OCI-LY3 (cell line): ENCODE results near the gene LEAP2.
"Not testable (repeated sequence)": the region's sequence is repeated elsewhere in the genome, so short reads cannot be mapped to it uniquely, and the experiment has no call there.

ENCODE experiments used
- H2AFZ ChIP-seq: fragments of 200-600, 300-600 bp; shearing (Covaris generic); 2 replicates; pipeline ENCODE4 v1.6.0; 2014; ENCODE audit warnings: antibody characterized with exemption, low read depth, low read length
- H3K27ac ChIP-seq: fragments of 200-600, 300-600 bp; sonication (generic); 2 replicates; pipeline ENCODE4 v1.5.1; 2014; ENCODE audit warnings: mild to moderate bottlenecking, low read length, moderate library complexity, mixed read lengths
- H3K27me3 ChIP-seq: fragments of 200-600, 300-600 bp; sonication (generic); 2 replicates; pipeline ENCODE4 v1.6.1; 2014; ENCODE audit warnings: low read depth, low read length, mixed read lengths
- H3K36me3 ChIP-seq: fragments of 200-600, 300-600 bp; sonication (generic); replicated peaks from 2 replicates; pipeline ENCODE3; 2014; ENCODE audit warnings: low read depth, low read length, mixed read lengths
- H3K4me1 ChIP-seq: fragments of 300-600, 200-600 bp; sonication (generic); 2 replicates; pipeline ENCODE4 v1.6.1; 2014; ENCODE audit warnings: low read length, mixed read lengths
- H3K4me2 ChIP-seq: fragments of 200-600, 300-600 bp; sonication (generic); 2 replicates; pipeline ENCODE4 v1.6.1; 2014; ENCODE audit warnings: low read length, mixed read lengths
- H3K4me3 ChIP-seq: fragments of 300-600, 200-600 bp; sonication (generic); 2 replicates; pipeline ENCODE4 v1.5.1; 2014; ENCODE audit warnings: antibody characterized with exemption, mild to moderate bottlenecking, low read length, moderate library complexity
- H3K79me2 ChIP-seq: fragments of 300-600, 200-600 bp; shearing (Covaris generic); 2 replicates; pipeline ENCODE4 v1.6.1; 2014; ENCODE audit warnings: mild to moderate bottlenecking, low read length, mixed read lengths
- H3K9ac ChIP-seq: fragments of 300-600, 200-600 bp; shearing (Covaris generic); 2 replicates; pipeline ENCODE4 v1.6.0; 2014; ENCODE audit warnings: mild to moderate bottlenecking, low read length, moderate library complexity
- H3K9me3 ChIP-seq: fragments of 200-600, 300-600 bp; shearing (Covaris generic); 2 replicates; pipeline ENCODE4 v1.6.1; 2014; ENCODE audit warnings: low read length, mixed read lengths; ENCODE audit not compliant: insufficient read depth
- H4K20me1 ChIP-seq: fragments of 200-600, 300-600 bp; sonication (generic); 2 replicates; pipeline ENCODE4 v1.6.1; 2016; ENCODE audit warnings: low read length, mixed read lengths; ENCODE audit not compliant: insufficient read depth
- CTCF ChIP-seq: fragments of 200-600, 300-600 bp; sonication (generic); IDR thresholded peaks from 2 replicates; pipeline ENCODE4 v1.5.1; 2014; ENCODE audit warnings: antibody characterized with exemption, low read length, low read depth
- EZH2phosphoT487 ChIP-seq: fragments of 200-600 bp; shearing (Covaris generic); IDR thresholded peaks from 2 replicates; pipeline ENCODE4 v1.6.1; 2018; ENCODE audit warnings: antibody characterized with exemption, mixed run types, low read depth

Gene LEAP2

GRCh38 chr5:132854301-132854700 lies 19.2 kb upstream of the LEAP2 start:
- H3K4me1 ChIP-seq, result no peaks in the 10 kb centered on the region
- H3K79me2 ChIP-seq, result no peaks in the 10 kb centered on the region
- no peaks in the 10 kb centered on the region for H4K20me1 ChIP-seq
- H3K36me3 ChIP-seq, result no peaks in the 10 kb centered on the region
- no peak overlapping the region for H2AFZ ChIP-seq
- no peaks in the 10 kb centered on the region for H3K9me3 ChIP-seq
- no peaks in the 10 kb centered on the region for H3K27me3 ChIP-seq
- H3K4me2 ChIP-seq, result no peak overlapping the region
- H3K27ac ChIP-seq, result no peak overlapping the region
- no peak overlapping the region for H3K4me3 ChIP-seq
- no peak overlapping the region for H3K9ac ChIP-seq
- no peak for TF ChIP-seq EZH2phosphoT487
- TF ChIP-seq CTCF, result no peak

- not testable (repeated sequence) for H2AFZ ChIP-seq, H4K20me1 ChIP-seq, H3K27me3 ChIP-seq, H3K9ac ChIP-seq, H3K9me3 ChIP-seq, H3K79me2 ChIP-seq, H3K4me1 ChIP-seq, H3K36me3 ChIP-seq, H3K27ac ChIP-seq, H3K4me3 ChIP-seq, H3K4me2 ChIP-seq
Observed at GRCh38 chr5:132854992-132855391, 18.5 kb upstream of the LEAP2 start.

GRCh38 chr5:132856011-132856410 lies 17.5 kb upstream of the LEAP2 start:
- H3K27ac ChIP-seq, result no peak overlapping the region
- H3K36me3 ChIP-seq, result no peaks in the 10 kb centered on the region
- no peak overlapping the region for H3K4me3 ChIP-seq
- no peaks in the 10 kb centered on the region for H3K27me3 ChIP-seq
- H3K4me1 ChIP-seq, result no peaks in the 10 kb centered on the region
- no peaks in the 10 kb centered on the region for H3K9me3 ChIP-seq
- no peak overlapping the region for H3K9ac ChIP-seq
- no peak for TF ChIP-seq EZH2phosphoT487
- no peak for TF ChIP-seq CTCF
- no peaks in the 10 kb centered on the region for H3K79me2 ChIP-seq
- no peaks in the 10 kb centered on the region for H4K20me1 ChIP-seq
- no peak overlapping the region for H2AFZ ChIP-seq
- H3K4me2 ChIP-seq, result no peak overlapping the region

GRCh38 chr5:132859889-132860437 lies 13.5 kb upstream of the LEAP2 start:
- H3K4me2 ChIP-seq, result no peak overlapping the region
- H3K36me3 ChIP-seq, result no peaks in the 10 kb centered on the region
- H3K27me3 ChIP-seq, result no peaks in the 10 kb centered on the region
- H3K9me3 ChIP-seq, result no peaks in the 10 kb centered on the region
- H2AFZ ChIP-seq, result no peak overlapping the region
- H3K27ac ChIP-seq, result no peak overlapping the region
- no peaks in the 10 kb centered on the region for H4K20me1 ChIP-seq
- H3K4me1 ChIP-seq, result peaks cover 3% of the 10 kb centered on the region; the same call in 1 of the 2 replicates
- no peaks in the 10 kb centered on the region for H3K79me2 ChIP-seq
- no peak overlapping the region for H3K4me3 ChIP-seq
- TF ChIP-seq CTCF (no peak), EZH2phosphoT487 (no peak)
- no peak overlapping the region for H3K9ac ChIP-seq

GRCh38 chr5:132860742-132861141 lies 12.7 kb upstream of the LEAP2 start:
- peaks cover 1% of the 10 kb centered on the region; the same call in 1 of the 2 replicates for H3K79me2 ChIP-seq
- H3K27me3 ChIP-seq, result no peaks in the 10 kb centered on the region
- no peak overlapping the region for H3K9ac ChIP-seq
- H3K9me3 ChIP-seq, result no peaks in the 10 kb centered on the region
- H4K20me1 ChIP-seq, result no peaks in the 10 kb centered on the region
- no peak overlapping the region for H3K4me3 ChIP-seq
- no peak overlapping the region for H2AFZ ChIP-seq
- no peak overlapping the region for H3K27ac ChIP-seq
- TF ChIP-seq CTCF, result no peak
- no peak for TF ChIP-seq EZH2phosphoT487
- H3K36me3 ChIP-seq, result no peaks in the 10 kb centered on the region
- H3K4me1 ChIP-seq, result peaks cover 7% of the 10 kb centered on the region
- no peak overlapping the region for H3K4me2 ChIP-seq
